Fibroblast of upper back skin (primary cell): ENCODE measurements around the gene TUBGCP4.

Experiments used
- DNase-seq: peaks from one replicate; pipeline ENCODE4 v3.0.0-alpha.2; 2013

Gene TUBGCP4

GRCh38 chr15:43406189-43406588 lies 35.3 kb downstream of the TUBGCP4 start:
- no peak for DNase-seq

GRCh38 chr15:43406808-43407207 lies 35.9 kb downstream of the TUBGCP4 start:
- no peak for DNase-seq

GRCh38 chr15:43408789-43409188 lies 37.9 kb downstream of the TUBGCP4 start:
- no peak for DNase-seq

DNA sequence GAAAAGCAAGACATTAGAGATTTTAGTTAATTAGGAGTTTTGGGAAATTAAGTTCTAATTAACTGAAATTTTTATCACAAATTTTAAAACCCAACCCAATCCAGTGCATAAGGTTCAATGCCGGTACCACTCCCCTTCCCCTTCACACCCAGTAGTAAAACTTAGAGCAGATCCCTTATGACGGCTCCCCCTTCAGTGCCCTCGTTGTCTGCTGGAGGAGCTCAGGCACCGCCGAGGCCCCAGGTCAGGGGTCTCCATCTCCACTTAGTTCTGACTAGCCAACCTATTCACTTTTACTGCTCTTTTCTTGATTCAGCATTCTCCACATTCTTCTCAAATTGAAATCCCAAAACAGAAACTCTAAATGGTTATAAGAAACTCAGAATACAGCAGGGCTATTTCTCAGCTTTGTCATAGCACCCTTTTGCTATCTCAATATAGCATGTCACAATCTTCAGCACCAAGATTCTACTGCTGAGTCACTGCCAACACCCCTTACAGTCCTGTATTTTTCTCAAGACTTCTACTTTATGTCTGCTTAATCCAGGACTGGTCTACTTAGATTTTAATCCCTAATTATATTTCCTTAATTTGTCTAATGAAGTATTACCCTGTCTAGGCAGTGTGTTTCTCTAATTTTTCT lies 39.8 kb downstream of the TUBGCP4 start:
- DNase-seq = no peak

GRCh38 chr15:43412096-43412495 lies 41.2 kb downstream of the TUBGCP4 start:
- no peak for DNase-seq

GRCh38 chr15:43414196-43414595 lies 43.3 kb downstream of the TUBGCP4 start:
- DNase-seq = peak; percentile 9

DNA sequence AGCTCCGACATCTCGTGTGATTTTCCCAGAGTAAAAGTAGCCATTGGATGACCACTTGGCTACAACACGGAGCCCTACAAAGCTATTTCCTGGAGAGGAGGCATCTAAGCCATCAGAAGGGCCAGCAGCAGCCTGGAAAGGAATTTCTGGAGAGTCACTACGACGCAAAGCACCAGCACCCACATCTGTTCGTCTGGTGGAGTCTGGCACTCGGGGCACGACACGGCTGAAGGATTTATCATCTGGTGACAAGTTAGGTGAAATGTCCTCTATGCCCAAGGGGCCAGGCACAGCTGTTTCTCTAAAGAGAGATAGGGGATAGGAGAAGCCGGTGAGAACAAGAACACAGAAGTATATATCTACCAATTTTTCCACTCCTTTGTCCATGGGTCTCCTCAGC lies 49.5 kb downstream of the TUBGCP4 start:
- no peak for DNase-seq

GRCh38 chr15:43420876-43421275 lies 50.0 kb downstream of the TUBGCP4 start:
- DNase-seq = no peak

DNA sequence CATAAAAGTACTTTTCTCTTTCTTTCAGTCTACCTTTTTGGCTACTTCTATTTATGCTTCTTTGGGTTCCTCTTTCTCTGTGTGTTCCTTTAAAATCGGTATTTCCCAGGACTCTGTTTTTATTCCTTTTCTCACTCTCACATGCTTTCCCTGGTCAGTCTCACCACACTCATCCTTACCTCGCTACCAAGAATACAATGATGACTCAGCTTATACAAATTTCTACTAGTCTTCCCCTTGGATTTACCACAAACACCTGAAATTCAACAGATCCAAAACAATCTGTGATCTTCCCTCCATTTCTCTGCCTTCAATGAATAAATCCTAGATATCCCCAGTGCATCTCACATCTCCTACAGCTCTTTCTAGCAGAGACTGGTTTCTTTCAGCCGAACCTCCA lies 52.9 kb downstream of the TUBGCP4 start:
- DNase-seq = no peak

DNA sequence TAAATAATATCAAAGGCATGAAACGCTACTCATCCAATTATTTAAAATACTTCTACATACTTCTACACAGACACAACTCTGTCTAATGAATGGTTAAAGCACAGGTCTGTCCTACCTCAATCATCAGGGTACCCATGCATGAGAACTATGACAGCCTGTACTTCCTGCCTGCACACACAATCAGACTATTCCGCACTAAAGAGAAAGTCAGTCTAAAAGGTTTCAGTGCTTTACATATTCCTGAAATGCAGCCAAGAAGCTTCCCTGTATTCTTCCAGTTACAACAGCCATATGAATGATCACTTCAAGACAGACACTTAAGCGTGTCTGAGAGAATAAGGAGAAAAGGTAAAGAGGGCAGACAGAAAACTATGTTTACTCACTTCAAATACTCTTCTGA lies 58.8 kb downstream of the TUBGCP4 start:
- peak; percentile 15 for DNase-seq

GRCh38 chr15:43433165-43433564 lies 62.3 kb downstream of the TUBGCP4 start:
- peak; percentile 63 for DNase-seq

- DNase-seq = no peak
Observed at GRCh38 chr15:43433661-43434303, 62.9 kb downstream of the TUBGCP4 start.

GRCh38 chr15:43434446-43434845 lies 63.5 kb downstream of the TUBGCP4 start:
- no peak for DNase-seq

GRCh38 chr15:43436395-43436794 lies 65.5 kb downstream of the TUBGCP4 start:
- no peak for DNase-seq

DNA sequence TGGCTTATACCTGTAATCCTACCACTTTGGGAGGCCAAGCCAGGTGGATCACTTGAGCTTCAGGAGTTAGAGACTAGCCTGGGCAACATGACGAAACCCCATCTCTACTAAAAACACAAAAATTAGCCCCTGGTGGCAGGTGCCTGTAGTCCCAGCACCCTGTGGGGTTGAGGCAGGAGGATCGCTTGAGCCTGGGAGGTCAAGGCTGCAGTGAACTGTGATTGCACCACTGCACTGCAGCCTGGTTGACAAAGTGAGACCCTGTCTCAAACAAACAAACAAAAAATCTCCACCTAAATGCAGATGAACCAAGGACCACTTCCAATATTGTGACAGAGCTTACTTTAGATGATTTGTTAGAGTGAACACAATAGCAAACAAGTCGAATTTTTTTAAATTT lies 68.4 kb downstream of the TUBGCP4 start:
- DNase-seq = no peak

DNA sequence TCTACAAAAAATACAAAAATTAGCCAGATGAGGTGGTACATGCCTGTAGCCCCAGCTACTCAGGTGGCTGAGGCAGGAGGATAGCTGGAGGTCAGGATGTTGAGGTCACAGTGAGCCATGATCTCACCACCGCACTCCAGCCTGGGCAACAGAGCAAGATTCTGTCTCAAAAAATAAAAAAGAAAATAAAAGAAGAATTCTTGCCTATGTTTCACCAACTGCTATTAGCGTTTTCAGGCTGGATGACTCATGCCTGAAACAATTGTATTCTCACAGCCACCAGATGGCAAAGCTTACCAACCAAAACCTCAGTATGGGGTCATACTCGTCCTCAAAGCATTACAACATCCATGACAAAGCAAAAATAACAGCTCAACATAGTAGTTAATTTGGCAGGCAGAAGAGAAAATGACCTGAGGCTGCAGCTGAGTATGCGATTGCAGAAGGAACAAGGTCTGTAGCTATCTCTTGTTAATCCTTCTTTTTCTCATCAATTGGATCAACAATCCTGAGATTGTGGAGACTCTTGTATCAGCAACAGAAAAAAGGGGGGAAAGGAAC lies 69.9 kb downstream of the TUBGCP4 start:
- peak; percentile 97 for DNase-seq

- peak; percentile 43 for DNase-seq
Observed at GRCh38 chr15:43441316-43441715, 70.4 kb downstream of the TUBGCP4 start.

GRCh38 chr15:43446344-43446743 lies 75.4 kb downstream of the TUBGCP4 start:
- DNase-seq = no peak

- DNase-seq = no peak
Observed at GRCh38 chr15:43449981-43450380, 79.1 kb downstream of the TUBGCP4 start.
